RWPE2 (cell line): ENCODE results near the gene SIX2.

Experiments
- ATAC-seq: fragments of 200-7000 bp; cut with Tn5 transposase; 3 replicates; pipeline ENCODE4 v1.9.1; 2021; ENCODE audit warnings: low read depth
- DNase-seq: peaks from one replicate; pipeline ENCODE4 v3.0.0-alpha.2; 2020; ENCODE audit warnings: low spot score
- H3K27ac ChIP-seq: fragments of 450-650 bp; 2 replicates; pipeline ENCODE4 v1.5.1; 2017; ENCODE audit warnings: mild to moderate bottlenecking; ENCODE audit not compliant: poor library complexity, severe bottlenecking
- H3K27me3 ChIP-seq: fragments of 250-450 bp; sonication (Bioruptor Pico); 2 replicates; pipeline ENCODE4 v1.5.1; 2021; ENCODE audit warnings: mild to moderate bottlenecking, moderate library complexity; ENCODE audit not compliant: insufficient read depth, poor library complexity, severe bottlenecking
- H3K36me3 ChIP-seq: fragments of 250-450 bp; sonication (Bioruptor Pico); 2 replicates; pipeline ENCODE4 v1.5.1; 2020; ENCODE audit warnings: low read depth, mild to moderate bottlenecking, moderate library complexity
- H3K4me1 ChIP-seq: fragments of 250-450 bp; sonication (Bioruptor Pico); 2 replicates; pipeline ENCODE4 v1.5.1; 2021; ENCODE audit warnings: mild to moderate bottlenecking, moderate library complexity; ENCODE audit not compliant: insufficient read depth, poor library complexity, severe bottlenecking
- H3K4me3 ChIP-seq: fragments of 250-450 bp; sonication (Bioruptor Pico); 2 replicates; pipeline ENCODE4 v1.5.1; 2021; ENCODE audit warnings: mild to moderate bottlenecking, moderate library complexity; ENCODE audit not compliant: severe bottlenecking
- H3K9me3 ChIP-seq: fragments of 250-450 bp; sonication (Bioruptor Pico); 2 replicates; pipeline ENCODE4 v1.5.1; 2021; ENCODE audit warnings: mild to moderate bottlenecking, moderate library complexity; ENCODE audit not compliant: severe bottlenecking
- TF ChIP-seq, protein P1 (sequence below): fragments of 450-650 bp; IDR thresholded peaks from one replicate; pipeline ENCODE4 v1.5.1; 2017; ENCODE audit warnings: mild to moderate bottlenecking, moderate library complexity; ENCODE audit not compliant: poor library complexity, severe bottlenecking

SIX2 gene

DNA sequence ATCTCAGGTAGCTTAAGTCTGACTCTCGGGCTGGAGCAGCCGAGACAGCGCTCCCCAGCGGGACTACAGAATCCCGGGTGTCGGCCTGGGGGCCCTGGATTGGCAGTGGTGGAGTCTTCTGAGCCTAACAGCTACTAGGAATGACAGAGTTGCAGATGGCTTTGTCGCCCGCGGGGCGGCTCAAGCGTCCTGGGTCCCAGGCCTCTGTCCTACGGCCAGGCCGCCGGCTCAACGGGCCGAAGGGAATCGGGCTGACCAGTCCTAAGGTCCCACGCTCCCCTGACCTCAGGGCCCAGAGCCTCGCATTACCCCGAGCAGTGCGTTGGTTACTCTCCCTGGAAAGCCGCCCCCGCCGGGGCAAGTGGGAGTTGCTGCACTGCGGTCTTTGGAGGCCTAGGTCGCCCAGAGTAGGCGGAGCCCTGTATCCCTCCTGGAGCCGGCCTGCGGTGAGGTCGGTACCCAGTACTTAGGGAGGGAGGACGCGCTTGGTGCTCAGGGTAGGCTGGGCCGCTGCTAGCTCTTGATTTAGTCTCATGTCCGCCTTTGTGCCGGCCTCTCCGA lies 8.8 kb downstream of the SIX2 start:
- Histone ChIP-seq H3K9me3 (no peaks in the 10 kb centered on the region), H3K27me3 (peaks cover 23% of the 10 kb centered on the region), H3K27ac (no peak overlapping the region), H3K4me1 (no peaks in the 10 kb centered on the region), H3K4me3 (no peak overlapping the region), H3K36me3 (no peaks in the 10 kb centered on the region)
- TF ChIP-seq, protein P1, sequence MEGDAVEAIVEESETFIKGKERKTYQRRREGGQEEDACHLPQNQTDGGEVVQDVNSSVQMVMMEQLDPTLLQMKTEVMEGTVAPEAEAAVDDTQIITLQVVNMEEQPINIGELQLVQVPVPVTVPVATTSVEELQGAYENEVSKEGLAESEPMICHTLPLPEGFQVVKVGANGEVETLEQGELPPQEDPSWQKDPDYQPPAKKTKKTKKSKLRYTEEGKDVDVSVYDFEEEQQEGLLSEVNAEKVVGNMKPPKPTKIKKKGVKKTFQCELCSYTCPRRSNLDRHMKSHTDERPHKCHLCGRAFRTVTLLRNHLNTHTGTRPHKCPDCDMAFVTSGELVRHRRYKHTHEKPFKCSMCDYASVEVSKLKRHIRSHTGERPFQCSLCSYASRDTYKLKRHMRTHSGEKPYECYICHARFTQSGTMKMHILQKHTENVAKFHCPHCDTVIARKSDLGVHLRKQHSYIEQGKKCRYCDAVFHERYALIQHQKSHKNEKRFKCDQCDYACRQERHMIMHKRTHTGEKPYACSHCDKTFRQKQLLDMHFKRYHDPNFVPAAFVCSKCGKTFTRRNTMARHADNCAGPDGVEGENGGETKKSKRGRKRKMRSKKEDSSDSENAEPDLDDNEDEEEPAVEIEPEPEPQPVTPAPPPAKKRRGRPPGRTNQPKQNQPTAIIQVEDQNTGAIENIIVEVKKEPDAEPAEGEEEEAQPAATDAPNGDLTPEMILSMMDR = no peak
- DNase-seq = no peak
- no peak for ATAC-seq

- DNase-seq (no peak), ATAC-seq (no peak)
- Histone ChIP-seq H3K27me3 (peaks cover 23% of the 10 kb centered on the region), H3K36me3 (no peaks in the 10 kb centered on the region), H3K27ac (no peak overlapping the region), H3K4me3 (no peak overlapping the region), H3K4me1 (no peaks in the 10 kb centered on the region), H3K9me3 (no peaks in the 10 kb centered on the region)
- TF ChIP-seq, protein P1 = no peak
Measured at GRCh38 chr2:44999540-44999939, 9.7 kb downstream of the SIX2 start.

GRCh38 chr2:44997963-44998362 lies 11.3 kb downstream of the SIX2 start:
- Histone ChIP-seq H3K27me3 (peaks cover 20% of the 10 kb centered on the region), H3K4me3 (no peak overlapping the region), H3K27ac (no peak overlapping the region), H3K36me3 (no peaks in the 10 kb centered on the region), H3K9me3 (no peaks in the 10 kb centered on the region), H3K4me1 (no peaks in the 10 kb centered on the region)
- ATAC-seq = no peak
- TF ChIP-seq, protein P1 = no peak
- no peak for DNase-seq

DNA sequence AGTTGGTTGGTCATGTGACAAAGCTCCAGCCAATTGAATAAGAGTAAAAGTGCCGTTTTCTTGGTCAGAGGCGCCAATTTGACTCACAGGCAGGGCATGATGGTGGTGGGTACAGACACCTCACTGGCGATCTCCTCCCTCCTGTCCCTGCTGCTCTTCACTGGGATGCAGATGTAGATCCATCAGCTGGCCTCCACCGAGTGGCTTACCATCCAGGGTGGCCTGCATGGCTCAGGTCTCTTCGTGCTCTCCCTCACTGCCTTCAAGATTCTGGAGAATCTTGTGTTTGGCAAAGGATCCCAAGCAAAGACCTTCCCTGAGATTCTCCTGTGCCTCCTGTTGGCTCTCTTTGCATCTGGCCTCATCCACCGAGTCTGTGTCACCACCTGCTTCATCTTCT lies 12.9 kb downstream of the SIX2 start:
- H3K27me3 ChIP-seq = peaks cover 22% of the 10 kb centered on the region
- no peak for ATAC-seq

DNA sequence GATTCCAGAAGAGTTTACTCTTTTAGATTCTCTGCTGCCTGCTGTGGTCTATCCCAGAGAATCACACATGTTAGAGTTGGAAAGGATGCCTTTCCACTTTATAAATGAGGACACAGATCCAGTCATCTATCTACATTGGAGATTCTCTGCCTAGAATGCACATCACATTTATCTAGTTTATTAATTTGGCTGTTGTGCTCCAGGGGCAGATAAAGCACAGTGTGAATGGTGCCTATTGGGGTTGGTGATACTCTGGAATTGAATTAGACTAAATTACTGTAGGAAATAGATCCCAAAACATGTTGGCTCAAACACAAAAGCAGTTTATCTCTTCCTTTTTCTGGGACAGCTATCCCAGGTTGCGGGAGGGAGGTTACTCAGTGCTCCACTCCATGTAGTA lies 14.9 kb downstream of the SIX2 start:
- ATAC-seq (no peak), DNase-seq (no peak)
- TF ChIP-seq, protein P1 = no peak
- no peaks in the 10 kb centered on the region for H3K4me1 ChIP-seq
- H3K36me3 ChIP-seq = no peaks in the 10 kb centered on the region
- H3K27me3 ChIP-seq = peaks cover 13% of the 10 kb centered on the region
- H3K9me3 ChIP-seq = peaks cover 4% of the 10 kb centered on the region
- no peak overlapping the region for H3K4me3 ChIP-seq
- H3K27ac ChIP-seq = no peak overlapping the region

More for the DNA sequence above, 12.9 kb downstream of the SIX2 start:
- no peak overlapping the region for H3K27ac ChIP-seq
- H3K9me3 ChIP-seq = peaks cover 4% of the 10 kb centered on the region
- H3K36me3 ChIP-seq = no peaks in the 10 kb centered on the region
- no peak for DNase-seq
- no peak overlapping the region for H3K4me3 ChIP-seq
- H3K4me1 ChIP-seq = no peaks in the 10 kb centered on the region
- TF ChIP-seq, protein P1 = no peak
